Subcutaneous adipose tissue (tissue), 4 donors: ENCODE results near the gene GATAD2B. TPM values are rescaled to one million over a fixed set of nuclear protein-coding genes. Genes with fewer than 3 reads are reported as not detected.

ENCODE experiments used
- total RNA-seq, 4 donors: library from RNA; depleted of rRNA; stranded (reverse); fragments of >200 nt; gene quantifications; one replicate each; pipeline ENCODE4 v1.1.0, GENCODE V29; 2016
- TF ChIP-seq, protein P1 (sequence below): fragments of 450-650 bp; IDR thresholded peaks from one replicate; pipeline ENCODE4 v1.5.1; 2016; ENCODE audit warnings: low read depth, mild to moderate bottlenecking, control low read depth, antibody characterized with exemption, moderate library complexity

GATAD2B gene
- total RNA-seq, 4 donors from 2014 or later: 14.3 to 22.3 (median 18.1) TPM

DNA sequence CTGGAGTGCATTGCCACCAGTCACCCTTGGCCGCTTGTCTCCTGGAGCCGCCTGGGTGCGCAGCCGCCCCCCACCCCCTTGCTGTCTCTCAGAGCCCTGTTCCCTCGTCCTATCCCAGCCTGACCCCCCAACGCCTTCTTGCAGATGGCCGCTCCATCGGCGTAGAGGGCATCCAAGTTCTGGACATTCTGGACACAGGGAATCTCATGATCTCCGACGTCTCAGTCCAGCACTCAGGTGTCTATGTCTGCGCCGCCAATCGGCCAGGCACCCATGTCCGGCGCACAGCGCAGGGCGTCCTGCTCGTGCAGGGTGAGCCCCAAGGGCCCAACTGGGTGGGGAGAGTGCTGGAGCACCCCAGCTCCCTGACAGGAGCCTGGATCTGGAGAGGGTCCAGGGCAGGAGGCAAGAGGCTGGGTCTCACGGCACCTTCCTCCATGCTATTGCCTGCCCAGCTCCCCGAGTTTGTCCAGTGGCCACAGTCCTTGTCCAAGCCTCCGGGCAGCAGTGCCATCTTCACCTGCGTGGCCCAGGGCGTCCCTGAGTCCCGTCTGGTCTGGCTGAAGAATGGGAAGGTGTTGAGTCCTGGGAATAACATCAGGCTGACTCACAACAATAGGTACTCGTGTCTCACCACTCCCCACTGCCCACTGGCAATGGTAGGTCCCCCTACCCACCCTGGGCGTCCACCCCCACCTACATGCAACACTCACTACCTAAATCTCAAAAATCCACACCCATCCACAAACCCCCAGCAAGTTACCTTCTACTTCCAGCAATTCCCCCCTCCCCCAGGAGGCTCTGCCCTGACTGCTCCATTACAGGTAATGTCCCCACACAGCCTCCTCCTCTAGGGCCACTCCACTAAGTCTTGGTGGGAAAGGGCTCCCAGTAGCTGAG, 123.0 kb downstream of the GATAD2B start:
- TF ChIP-seq, protein P1, sequence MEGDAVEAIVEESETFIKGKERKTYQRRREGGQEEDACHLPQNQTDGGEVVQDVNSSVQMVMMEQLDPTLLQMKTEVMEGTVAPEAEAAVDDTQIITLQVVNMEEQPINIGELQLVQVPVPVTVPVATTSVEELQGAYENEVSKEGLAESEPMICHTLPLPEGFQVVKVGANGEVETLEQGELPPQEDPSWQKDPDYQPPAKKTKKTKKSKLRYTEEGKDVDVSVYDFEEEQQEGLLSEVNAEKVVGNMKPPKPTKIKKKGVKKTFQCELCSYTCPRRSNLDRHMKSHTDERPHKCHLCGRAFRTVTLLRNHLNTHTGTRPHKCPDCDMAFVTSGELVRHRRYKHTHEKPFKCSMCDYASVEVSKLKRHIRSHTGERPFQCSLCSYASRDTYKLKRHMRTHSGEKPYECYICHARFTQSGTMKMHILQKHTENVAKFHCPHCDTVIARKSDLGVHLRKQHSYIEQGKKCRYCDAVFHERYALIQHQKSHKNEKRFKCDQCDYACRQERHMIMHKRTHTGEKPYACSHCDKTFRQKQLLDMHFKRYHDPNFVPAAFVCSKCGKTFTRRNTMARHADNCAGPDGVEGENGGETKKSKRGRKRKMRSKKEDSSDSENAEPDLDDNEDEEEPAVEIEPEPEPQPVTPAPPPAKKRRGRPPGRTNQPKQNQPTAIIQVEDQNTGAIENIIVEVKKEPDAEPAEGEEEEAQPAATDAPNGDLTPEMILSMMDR: no peak

DNA sequence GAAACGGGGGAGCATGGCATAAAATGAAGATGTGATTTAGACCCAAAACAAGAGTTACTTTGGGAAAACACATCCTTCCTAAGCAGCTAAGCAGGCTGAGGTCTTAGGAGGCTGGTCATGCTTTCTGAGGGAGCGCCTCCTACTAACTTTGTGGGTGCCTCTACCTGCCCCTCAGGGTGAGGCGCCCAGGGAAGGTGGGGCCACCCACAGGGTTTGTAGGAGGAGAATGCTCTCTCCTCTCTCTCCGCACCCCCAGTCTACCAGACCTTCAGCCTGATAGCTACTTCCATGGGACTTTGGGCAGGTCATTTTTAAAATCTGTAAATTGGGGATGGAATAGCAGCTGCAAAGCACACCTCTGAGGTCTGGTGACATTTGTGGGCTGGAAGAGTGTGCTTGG, 123.8 kb downstream of the GATAD2B start:
- TF ChIP-seq, protein P1: no peak

DNA sequence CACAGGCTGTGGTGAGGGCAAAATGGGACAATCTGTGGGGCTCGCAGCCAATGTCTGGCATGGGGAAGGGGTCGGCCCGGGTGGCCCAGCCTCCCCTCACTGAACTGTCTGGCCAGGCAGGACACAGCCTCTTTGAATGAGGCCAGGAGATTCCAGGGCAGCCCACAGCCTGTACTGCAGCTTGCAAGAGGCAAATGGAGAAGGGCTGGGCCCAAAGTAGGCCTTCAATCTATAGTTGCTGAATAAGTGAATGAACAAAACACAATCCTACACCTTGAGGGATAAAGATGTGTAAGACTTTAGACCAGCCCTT, 124.3 kb downstream of the GATAD2B start:
- TF ChIP-seq, protein P1: no peak

DNA sequence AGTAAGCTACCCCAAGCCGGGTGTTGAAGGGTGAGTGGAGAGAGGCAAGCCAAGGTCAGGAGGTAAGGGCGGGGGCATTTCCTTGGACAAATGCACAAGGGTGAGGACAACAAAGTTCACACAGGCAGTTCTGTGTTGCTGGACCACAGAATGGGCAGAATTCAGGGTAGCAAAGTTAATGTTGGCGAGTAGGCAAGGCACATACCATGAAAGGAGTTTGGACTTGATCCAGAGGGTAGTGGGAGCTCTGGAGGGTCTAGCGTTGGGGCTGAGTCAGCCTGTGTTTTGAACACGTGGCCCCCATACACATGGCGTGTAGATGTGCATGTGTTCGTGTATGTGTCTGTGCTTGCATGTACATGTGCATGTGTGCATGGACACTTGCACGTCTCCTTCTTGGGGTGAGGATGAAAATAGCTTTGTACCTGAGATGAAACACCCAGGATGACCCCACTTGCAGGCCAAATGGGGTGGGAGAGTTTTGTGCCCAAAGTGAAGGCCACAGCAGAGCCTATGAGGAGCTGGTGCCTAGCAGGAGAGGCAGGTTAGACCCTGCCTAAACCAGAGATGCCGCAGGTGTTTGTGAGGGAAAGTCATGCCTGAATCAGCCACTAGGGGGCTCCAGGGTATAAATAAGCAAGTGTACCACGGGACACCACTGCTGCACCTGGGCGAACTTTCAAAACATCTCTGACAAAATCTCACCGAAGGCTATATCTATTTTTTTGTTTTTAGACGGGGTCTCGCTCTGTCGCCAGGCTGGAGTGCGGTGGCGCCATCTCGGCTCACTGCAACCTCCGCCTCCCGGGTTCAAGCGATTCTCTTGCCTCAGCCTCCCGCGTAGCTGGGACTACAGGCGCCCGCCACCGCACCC, 125.7 kb downstream of the GATAD2B start:
- TF ChIP-seq, protein P1: no peak

DNA sequence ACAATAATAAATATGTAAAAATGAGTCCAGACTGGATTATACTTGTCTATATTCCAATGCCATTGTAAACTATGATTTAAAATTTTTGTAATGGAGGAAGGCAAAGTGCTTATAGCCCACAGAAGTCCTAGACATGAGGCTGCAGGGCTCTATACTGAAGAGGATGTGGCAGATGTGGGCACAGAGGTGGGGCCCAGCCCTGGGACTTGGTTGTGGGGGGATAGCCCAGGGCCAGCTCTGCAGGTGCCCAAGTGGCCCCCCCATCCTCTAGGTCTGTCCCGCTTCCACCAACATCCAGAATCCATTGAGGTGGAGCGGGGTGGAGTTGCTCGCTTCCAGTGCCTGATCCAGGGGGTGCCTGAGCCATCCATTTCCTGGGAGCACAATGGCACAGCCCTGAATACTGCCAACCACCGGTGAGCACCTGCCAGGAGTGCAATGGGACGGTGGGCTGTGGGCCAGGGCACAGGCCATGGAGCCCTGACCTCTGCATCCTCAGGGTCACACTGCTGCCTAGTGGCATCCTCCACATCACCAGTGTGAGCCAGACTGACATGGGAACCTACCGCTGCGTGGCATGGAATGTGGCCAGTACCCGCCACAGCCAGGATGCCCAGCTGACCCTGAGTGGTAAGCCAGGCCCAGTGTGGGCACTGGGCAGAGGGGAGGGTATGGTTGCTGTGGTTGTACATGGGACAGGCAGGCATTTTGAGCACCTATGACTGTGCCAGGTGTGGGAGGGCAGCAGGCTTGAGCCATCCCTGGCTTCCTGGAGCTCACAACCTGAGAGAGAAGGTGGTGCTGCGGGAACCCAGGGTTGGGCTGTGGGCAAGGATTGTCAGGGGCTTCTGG, 126.6 kb downstream of the GATAD2B start:
- TF ChIP-seq, protein P1: no peak

DNA sequence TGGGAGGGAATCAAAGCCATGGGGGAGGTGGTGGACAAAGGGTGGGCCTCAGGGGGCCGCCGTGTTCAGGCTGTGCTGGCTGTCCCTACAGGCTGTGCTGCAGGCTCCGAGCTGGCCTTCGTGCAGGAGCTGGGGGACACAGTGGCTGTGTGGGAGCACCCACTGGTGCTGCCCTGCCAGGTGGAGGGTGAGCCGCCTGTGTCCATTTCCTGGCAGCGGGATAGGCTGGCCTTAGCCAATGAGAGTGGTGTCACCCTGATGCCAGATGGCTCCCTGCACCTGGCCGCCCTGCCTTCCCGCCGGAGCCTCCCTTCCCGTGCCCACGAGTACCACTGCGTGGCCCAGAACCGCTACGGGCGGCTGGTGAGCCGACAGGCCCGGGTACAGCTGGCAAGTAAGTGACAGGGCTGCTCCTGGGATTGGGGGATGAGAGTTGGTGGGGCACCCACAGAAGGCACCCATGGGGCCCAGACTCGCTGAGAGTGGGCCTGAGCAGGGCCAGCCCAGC, 127.4 kb downstream of the GATAD2B start:
- TF ChIP-seq, protein P1: no peak
